Cardiac muscle cell (in vitro differentiated cells and primary cell): Measurements from ENCODE around the gene NIPA2. TPM values are rescaled to one million over a fixed set of nuclear protein-coding genes. Genes with fewer than 3 reads are reported as not detected.

Source experiments
- DNase-seq, 2 donors: peaks; one replicate each; pipeline versions ENCODE4 v3.0.0 to v3.0.0-alpha.2; 2010 to 2017; ENCODE audit warnings: low read depth in 1 of 2, low spot score in 1 of 2
- H3K27ac ChIP-seq: fragments of 200-600 bp; sonication (generic); 2 replicates; pipeline ENCODE4 v1.5.1; 2016
- H3K27me3 ChIP-seq: fragments of 200-600 bp; sonication (generic); 2 replicates; pipeline ENCODE4 v1.6.0; 2016; ENCODE audit warnings: control low read depth
- H3K36me3 ChIP-seq: fragments of 200-600 bp; sonication (generic); 2 replicates; pipeline ENCODE4 v1.5.1; 2016; ENCODE audit warnings: control low read depth
- H3K4me1 ChIP-seq: fragments of 200-600 bp; sonication (generic); 2 replicates; pipeline ENCODE4 v1.8.1; 2017; ENCODE audit warnings: low read depth, mild to moderate bottlenecking, mixed run types
- H3K4me3 ChIP-seq: fragments of 200-600 bp; sonication (generic); 2 replicates; pipeline ENCODE4 v1.5.1; 2016; ENCODE audit warnings: mild to moderate bottlenecking
- H3K9me3 ChIP-seq: fragments of 200-600 bp; sonication (generic); 2 replicates; pipeline ENCODE4 v1.5.1; 2017; ENCODE audit warnings: low read depth, mild to moderate bottlenecking, control low read depth
- polyA plus RNA-seq: library from polyadenylated mRNA; unstranded; fragments of >200 nt; fragmentation: Nextera tagmentation; extraction: Ambion mirVana; gene quantifications from 2 replicates; pipeline ENCODE4 v1.2.1, GENCODE V29; 2016
- total RNA-seq: library from RNA; depleted of rRNA; stranded (reverse); fragments of >200 nt; gene quantifications from 2 replicates; pipeline ENCODE4 v1.2.3, GENCODE V29; 2016
- TF ChIP-seq, protein P1 (sequence below): IDR thresholded peaks from 2 replicates; pipeline ENCODE4 v1.5.1; 2012; ENCODE audit warnings: low read depth, mild to moderate bottlenecking, low read length

Gene NIPA2
- total and polyA plus RNA-seq, 2 experiments from 2014 or later = 58.0 to 80.7 TPM

DNA sequence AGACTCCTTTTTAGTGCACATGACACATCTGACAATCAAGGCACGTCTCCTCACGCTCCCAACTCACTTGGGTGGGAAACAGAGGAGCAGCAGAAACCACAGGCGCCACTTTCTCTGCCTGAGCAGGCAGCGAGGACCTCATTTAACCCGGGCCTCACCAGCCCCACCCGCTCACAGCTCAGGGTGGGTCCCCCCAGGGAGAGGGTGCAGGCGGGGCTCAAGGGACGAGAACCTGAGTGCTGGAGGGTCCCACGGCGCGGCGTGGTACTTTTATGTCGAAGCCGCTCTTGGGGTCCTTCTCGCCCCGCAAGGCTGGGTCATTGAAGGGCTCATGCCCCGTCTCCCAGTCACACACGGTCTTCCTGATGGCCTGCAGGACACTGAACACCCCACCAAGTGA lies 79.1 kb downstream of the NIPA2 start:
- TF ChIP-seq, protein P1, sequence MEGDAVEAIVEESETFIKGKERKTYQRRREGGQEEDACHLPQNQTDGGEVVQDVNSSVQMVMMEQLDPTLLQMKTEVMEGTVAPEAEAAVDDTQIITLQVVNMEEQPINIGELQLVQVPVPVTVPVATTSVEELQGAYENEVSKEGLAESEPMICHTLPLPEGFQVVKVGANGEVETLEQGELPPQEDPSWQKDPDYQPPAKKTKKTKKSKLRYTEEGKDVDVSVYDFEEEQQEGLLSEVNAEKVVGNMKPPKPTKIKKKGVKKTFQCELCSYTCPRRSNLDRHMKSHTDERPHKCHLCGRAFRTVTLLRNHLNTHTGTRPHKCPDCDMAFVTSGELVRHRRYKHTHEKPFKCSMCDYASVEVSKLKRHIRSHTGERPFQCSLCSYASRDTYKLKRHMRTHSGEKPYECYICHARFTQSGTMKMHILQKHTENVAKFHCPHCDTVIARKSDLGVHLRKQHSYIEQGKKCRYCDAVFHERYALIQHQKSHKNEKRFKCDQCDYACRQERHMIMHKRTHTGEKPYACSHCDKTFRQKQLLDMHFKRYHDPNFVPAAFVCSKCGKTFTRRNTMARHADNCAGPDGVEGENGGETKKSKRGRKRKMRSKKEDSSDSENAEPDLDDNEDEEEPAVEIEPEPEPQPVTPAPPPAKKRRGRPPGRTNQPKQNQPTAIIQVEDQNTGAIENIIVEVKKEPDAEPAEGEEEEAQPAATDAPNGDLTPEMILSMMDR = no peak

More for the DNA sequence above, 79.1 kb downstream of the NIPA2 start:
- no peak for DNase-seq
- Histone ChIP-seq H3K9me3 (no peaks in the 10 kb centered on the region), H3K27me3 (no peaks in the 10 kb centered on the region), H3K36me3 (peaks cover 4% of the 10 kb centered on the region), H3K4me3 (no peak overlapping the region), H3K27ac (no peak overlapping the region), H3K4me1 (no peaks in the 10 kb centered on the region)

Other genes with a start within 250 kb of the NIPA2 start
- gene NIPA1, start 52.0 kb upstream of the NIPA2 start, total RNA-seq = 10.1 and 13.6 TPM in 2 replicates
- 6.5 and 11.6 TPM in 2 replicates for gene NIPA1, start 52.0 kb upstream of the NIPA2 start, polyA plus RNA-seq
- 36.7 and 38.7 TPM in 2 replicates for gene CYFIP1, start 141.7 kb downstream of the NIPA2 start, total RNA-seq
- 32.9 and 39.1 TPM in 2 replicates for gene CYFIP1, start 141.7 kb downstream of the NIPA2 start, polyA plus RNA-seq
- 13.2 and 14.6 TPM in 2 replicates for gene TUBGCP5, start 200.9 kb downstream of the NIPA2 start, total RNA-seq
- 11.8 and 19.1 TPM in 2 replicates for gene TUBGCP5, start 200.9 kb downstream of the NIPA2 start, polyA plus RNA-seq